Trophoblast cell (in vitro differentiated cells and primary cell): ENCODE measurements around the gene SHROOM3.
"Not testable (repeated sequence)": the region's sequence is repeated elsewhere in the genome, so short reads cannot be mapped to it uniquely, and the experiment has no call there.

Experiments used
- DNase-seq, 2 donors: peaks; one replicate each; pipeline ENCODE4 v3.0.0-alpha.2; 2016
- H2AFZ ChIP-seq: 2 replicates; pipeline ENCODE4 v1.6.1; 2013; ENCODE audit warnings: low read length, moderate library complexity, mild to moderate bottlenecking; ENCODE audit not compliant: insufficient read depth, poor library complexity
- H2AK5ac ChIP-seq: 2 replicates; pipeline ENCODE4 v1.6.1; 2013; ENCODE audit warnings: mild to moderate bottlenecking, low read length
- H2BK120ac ChIP-seq: 2 replicates; pipeline ENCODE4 v1.6.1; 2013; ENCODE audit warnings: low read length, mild to moderate bottlenecking, moderate library complexity; ENCODE audit not compliant: insufficient read depth, poor library complexity
- H2BK12ac ChIP-seq: 2 replicates; pipeline ENCODE4 v1.6.1; 2013; ENCODE audit warnings: mild to moderate bottlenecking, low read length, moderate library complexity
- H2BK5ac ChIP-seq: 2 replicates; pipeline ENCODE4 v1.6.1; 2013; ENCODE audit warnings: low read length, low read depth, moderate library complexity, mild to moderate bottlenecking; ENCODE audit not compliant: poor library complexity
- H3K14ac ChIP-seq: 2 replicates; pipeline ENCODE4 v1.6.1; 2013; ENCODE audit warnings: mild to moderate bottlenecking, low read length
- H3K18ac ChIP-seq: 2 replicates; pipeline ENCODE4 v1.6.1; 2013; ENCODE audit warnings: mild to moderate bottlenecking, low read length
- H3K23ac ChIP-seq: 2 replicates; pipeline ENCODE4 v1.6.1; 2013; ENCODE audit warnings: low read length
- H3K27ac ChIP-seq: 2 replicates; pipeline ENCODE4 v1.5.1; 2013; ENCODE audit warnings: low read depth, mild to moderate bottlenecking, inconsistent platforms, low read length, moderate library complexity
- H3K27me3 ChIP-seq: 2 replicates; pipeline ENCODE4 v1.6.1; 2013; ENCODE audit warnings: inconsistent platforms, mild to moderate bottlenecking, low read length, moderate library complexity; ENCODE audit not compliant: insufficient read depth
- H3K36me3 ChIP-seq, 2 experiments: 1 replicate in 1 of 2; 2 replicates in 1 of 2; pipeline ENCODE4 v1.6.1; 2013; ENCODE audit warnings: low read length in 2 of 2, mild to moderate bottlenecking in 2 of 2, moderate library complexity in 1 of 2; ENCODE audit not compliant: insufficient read depth in 2 of 2, control insufficient read depth in 1 of 2
- H3K4ac ChIP-seq: 2 replicates; pipeline ENCODE4 v1.6.1; 2013; ENCODE audit warnings: low read depth, mild to moderate bottlenecking, low read length, moderate library complexity
- H3K4me1 ChIP-seq, 2 experiments: 1 replicate in 1 of 2; 2 replicates in 1 of 2; pipeline ENCODE4 v1.6.1; 2013; ENCODE audit warnings: low read length in 2 of 2, mild to moderate bottlenecking in 2 of 2, moderate library complexity in 1 of 2; ENCODE audit not compliant: insufficient read depth in 2 of 2, control insufficient read depth in 1 of 2
- H3K4me2 ChIP-seq: 2 replicates; pipeline ENCODE4 v1.6.1; 2013; ENCODE audit warnings: inconsistent platforms, mild to moderate bottlenecking, low read length, moderate library complexity
- H3K4me3 ChIP-seq: 2 replicates; pipeline ENCODE4 v1.5.1; 2013; ENCODE audit warnings: mild to moderate bottlenecking, low read depth, low read length, inconsistent platforms
- H3K79me1 ChIP-seq: one replicate; pipeline ENCODE4 v1.6.1; 2013; ENCODE audit warnings: low read length
- H3K79me2 ChIP-seq: 2 replicates; pipeline ENCODE4 v1.6.1; 2013; ENCODE audit warnings: low read length, mild to moderate bottlenecking; ENCODE audit not compliant: control insufficient read depth, insufficient read depth, poor library complexity
- H3K9ac ChIP-seq: 2 replicates; pipeline ENCODE4 v1.6.1; 2013; ENCODE audit warnings: mild to moderate bottlenecking, low read length
- H3K9me3 ChIP-seq: 2 replicates; pipeline ENCODE4 v1.6.1; 2013; ENCODE audit warnings: low read depth, mild to moderate bottlenecking, control low read depth, inconsistent platforms, low read length; ENCODE audit not compliant: insufficient read depth
- H4K12ac ChIP-seq: 2 replicates; pipeline ENCODE4 v1.6.1; 2013; ENCODE audit warnings: low read depth, mild to moderate bottlenecking, low read length, moderate library complexity
- H4K8ac ChIP-seq: 2 replicates; pipeline ENCODE4 v1.6.1; 2013; ENCODE audit warnings: low read depth, mild to moderate bottlenecking, low read length, moderate library complexity
- H4K91ac ChIP-seq: one replicate; pipeline ENCODE4 v1.6.1; 2013; ENCODE audit warnings: low read depth, mild to moderate bottlenecking, low read length, moderate library complexity
- WGBS: extraction: QIAGEN DNeasy Blood & Tissue Kit; methylation state at CpG from one replicate; pipeline ENCODE4 v1.1.7; 2013; ENCODE audit warnings: missing lambda C conversion rate; ENCODE audit not compliant: insufficient read length, insufficient coverage; ENCODE audit errors: extremely low coverage; 5-methylcytosine and 5-hydroxymethylcytosine counted together

The SHROOM3 gene

DNA sequence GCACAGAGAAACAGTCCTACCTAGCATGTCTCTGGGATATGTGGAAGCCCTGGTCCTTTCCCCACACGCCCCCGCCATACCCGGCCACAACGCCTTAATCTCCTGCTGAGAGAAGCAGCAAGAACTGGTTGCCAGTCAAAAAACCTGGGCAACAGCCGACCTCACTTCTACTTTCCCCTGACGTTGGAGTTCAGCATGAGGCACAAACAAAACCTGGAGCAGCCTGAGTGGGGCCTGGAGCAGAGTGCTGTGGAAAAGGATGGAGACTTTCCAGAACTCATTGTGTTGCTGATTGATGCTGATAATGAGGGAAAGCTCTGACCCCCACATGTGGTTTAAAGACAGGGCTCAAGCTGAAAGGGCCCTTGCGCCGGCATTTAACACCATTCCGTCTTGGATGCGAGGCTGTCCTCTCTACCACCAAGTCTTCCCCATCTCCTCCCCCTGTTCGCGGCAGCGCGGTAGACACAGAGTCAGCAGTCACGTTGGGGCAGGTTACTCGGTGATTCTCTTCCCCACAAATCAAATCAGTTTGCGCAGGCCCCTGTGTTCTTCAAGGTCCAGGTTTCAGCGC, 14.8 kb upstream of the SHROOM3 start:
- Histone ChIP-seq H3K14ac (no peak overlapping the region), H4K12ac (no peak overlapping the region), H4K8ac (no peak overlapping the region), H3K27ac (no peak overlapping the region), H3K4ac (no peak overlapping the region), H3K18ac (no peak overlapping the region), H3K23ac (no peak overlapping the region), H3K4me3 (no peak overlapping the region), H3K36me3 (no peaks in the 10 kb centered on the region), H2AK5ac (no peak overlapping the region), H3K4me1 (no peaks in the 10 kb centered on the region), H3K79me1 (no peaks in the 10 kb centered on the region), H3K4me2 (no peak overlapping the region), H3K9ac (no peak overlapping the region), H3K27me3 (no peaks in the 10 kb centered on the region), H2AFZ (no peak overlapping the region), H2BK5ac (no peak overlapping the region), H3K9me3 (no peaks in the 10 kb centered on the region), H2BK12ac (no peak overlapping the region), H3K79me2 (no peaks in the 10 kb centered on the region), H2BK120ac (no peak overlapping the region), H4K91ac (no peak overlapping the region)
- WGBS, result no CpG with 5 or more reads among the region's 18 CpGs
- no peak for DNase-seq

DNA sequence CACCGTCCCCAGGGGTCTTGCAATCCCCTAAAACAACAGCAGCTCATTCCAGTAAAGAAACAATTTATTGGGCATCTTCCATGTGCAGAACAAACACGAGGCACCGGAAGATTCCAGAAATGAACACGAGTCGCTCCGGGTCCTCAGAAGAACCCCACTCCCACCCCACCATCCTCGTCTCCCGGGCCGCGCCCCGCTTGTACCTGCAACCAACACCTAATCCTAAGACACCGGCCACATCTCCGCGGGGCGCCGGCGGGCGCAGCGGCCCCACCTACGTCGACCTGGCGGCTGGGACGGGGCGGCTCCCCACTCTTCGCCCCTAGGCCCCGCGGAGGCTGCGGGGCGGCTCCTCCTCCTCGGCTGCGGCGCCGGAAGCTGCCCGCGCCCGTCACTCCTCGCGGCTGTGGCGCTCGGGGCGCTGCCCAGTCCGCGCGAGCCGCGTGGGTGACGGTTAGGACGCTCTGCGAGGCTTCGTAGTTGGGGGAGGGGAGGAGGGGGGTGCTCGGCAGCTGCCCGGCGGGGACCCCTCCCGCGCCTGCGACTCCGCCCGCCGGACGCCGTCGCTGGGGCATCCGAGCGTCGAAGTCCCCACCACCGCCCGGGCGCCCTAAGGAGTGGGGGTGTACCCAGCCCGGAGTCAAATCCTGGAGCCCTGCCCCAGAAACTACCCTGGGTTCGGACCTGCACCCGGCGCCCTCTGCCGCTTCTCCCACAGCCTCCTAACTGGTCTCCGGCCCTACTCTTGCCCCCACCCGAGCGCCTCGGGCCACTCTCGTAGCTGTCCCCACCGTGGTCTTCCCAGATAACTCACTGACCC, 14.1 kb upstream of the SHROOM3 start, which contains the start of gene CCDC158:
TSS of gene CCDC158 (minus strand) at position 380 of the 820 bp plus-strand sequence. CDS start 17,934 bp downstream, outside the sequence.
- Histone ChIP-seq H3K79me1 (no peaks in the 10 kb centered on the region), H3K79me2 (no peaks in the 10 kb centered on the region), H4K91ac (no peak within 1 kb of the TSS), H3K14ac (no peak within 1 kb of the TSS), H4K8ac (no peak within 1 kb of the TSS), H2BK12ac (no peak within 1 kb of the TSS), H3K9me3 (no peaks in the 10 kb centered on the region), H2BK120ac (no peak within 1 kb of the TSS), H3K4me2 (no peak within 1 kb of the TSS), H3K4me3 (no peak within 1 kb of the TSS), H3K4me1 (no peaks in the 10 kb centered on the region), H3K9ac (no peak within 1 kb of the TSS), H2AFZ (no peak within 1 kb of the TSS), H2AK5ac (no peak within 1 kb of the TSS), H3K36me3 (no peaks in the 10 kb centered on the region), H3K27me3 (no peaks in the 10 kb centered on the region), H2BK5ac (no peak within 1 kb of the TSS), H3K4ac (no peak within 1 kb of the TSS), H3K27ac (no peak within 1 kb of the TSS), H4K12ac (no peak within 1 kb of the TSS), H3K18ac (no peak within 1 kb of the TSS), H3K23ac (no peak within 1 kb of the TSS)
- DNase-seq, result no peak
- no CpG with 5 or more reads among the region's 79 CpGs for WGBS

DNA sequence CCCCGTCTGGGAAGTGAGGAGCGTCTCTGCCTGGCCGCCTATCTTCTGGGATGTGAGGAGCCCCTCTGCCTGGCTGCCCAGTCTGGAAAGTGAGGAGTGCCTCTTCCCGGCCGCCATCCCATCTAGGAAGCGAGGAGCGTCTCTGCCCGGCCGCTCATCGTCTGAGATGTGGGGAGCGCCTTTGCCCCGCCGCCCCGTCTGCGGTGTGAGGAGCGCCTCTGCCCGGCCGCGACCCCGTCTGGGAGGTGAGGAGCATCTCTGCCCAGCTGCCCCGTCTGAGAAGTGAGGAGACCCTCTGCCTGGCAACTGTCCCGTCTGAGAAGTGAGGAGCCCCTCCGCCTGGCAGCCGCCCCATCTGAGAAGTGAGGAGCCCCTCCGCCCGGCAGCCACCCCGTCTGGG, 11.9 kb upstream of the SHROOM3 start:
- not testable (repeated sequence) for H3K36me3 ChIP-seq, H3K9me3 ChIP-seq, H3K4me1 ChIP-seq, H3K4ac ChIP-seq, H3K79me2 ChIP-seq, H3K27me3 ChIP-seq, H3K23ac ChIP-seq, H4K12ac ChIP-seq, H2AK5ac ChIP-seq, H3K4me3 ChIP-seq, H2BK120ac ChIP-seq, H3K4me2 ChIP-seq, H4K8ac ChIP-seq, H2AFZ ChIP-seq, H2BK5ac ChIP-seq, DNase-seq, H3K79me1 ChIP-seq, H4K91ac ChIP-seq, H2BK12ac ChIP-seq, H3K9ac ChIP-seq, H3K14ac ChIP-seq, H3K27ac ChIP-seq, H3K18ac ChIP-seq
- no CpG with 5 or more reads among the region's 27 CpGs for WGBS

DNA sequence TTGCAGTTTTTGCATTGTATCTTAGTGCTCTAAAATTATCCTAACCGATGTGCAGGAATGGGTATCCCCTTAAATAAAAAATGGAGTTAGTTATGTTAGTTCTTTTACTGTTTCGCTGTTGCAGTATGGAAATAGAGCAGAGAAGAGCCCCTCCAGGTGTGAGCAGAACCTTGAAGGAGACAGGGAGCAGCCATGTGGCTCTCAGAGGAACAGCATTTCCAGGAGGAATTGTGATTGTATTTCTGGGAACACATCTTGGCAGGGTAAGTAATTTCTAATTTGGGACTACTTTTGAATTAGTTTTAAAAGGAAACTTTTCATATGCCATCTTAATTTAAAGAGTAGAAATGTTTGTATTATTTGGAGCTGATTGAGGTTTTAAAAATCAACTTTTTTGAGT, 8.8 kb upstream of the SHROOM3 start:
- no peak overlapping the region for H3K4me3 ChIP-seq
- no peaks in the 10 kb centered on the region for H3K79me1 ChIP-seq
- H3K23ac ChIP-seq, result no peak overlapping the region
- H3K36me3 ChIP-seq, result no peaks in the 10 kb centered on the region
- no peaks in the 10 kb centered on the region for H3K9me3 ChIP-seq
- no peak overlapping the region for H3K18ac ChIP-seq
- H2BK120ac ChIP-seq, result no peak overlapping the region
- H3K4me2 ChIP-seq, result no peak overlapping the region
- peak in 1 of 2 donors; percentile 31 for DNase-seq
- H2AFZ ChIP-seq, result no peak overlapping the region
- H3K27ac ChIP-seq, result no peak overlapping the region
- no peak overlapping the region for H2AK5ac ChIP-seq
- H4K8ac ChIP-seq, result no peak overlapping the region
- H3K4me1 ChIP-seq, result no peaks in the 10 kb centered on the region
- WGBS, result no CpG with 5 or more reads among the region's 2 CpGs
- H2BK12ac ChIP-seq, result no peak overlapping the region
- H3K4ac ChIP-seq, result no peak overlapping the region
- H3K79me2 ChIP-seq, result no peaks in the 10 kb centered on the region
- H4K12ac ChIP-seq, result no peak overlapping the region
- H3K14ac ChIP-seq, result no peak overlapping the region
- H4K91ac ChIP-seq, result no peak overlapping the region
- no peak overlapping the region for H2BK5ac ChIP-seq
- no peaks in the 10 kb centered on the region for H3K27me3 ChIP-seq
- H3K9ac ChIP-seq, result no peak overlapping the region
